Tibial nerve (tissue), 4 donors: ENCODE results near the gene IBA57. TPM values are rescaled to one million over a fixed set of nuclear protein-coding genes. Genes with fewer than 3 reads are reported as not detected.

Experiments
- DNase-seq, 2 donors: peaks; one replicate each; pipeline ENCODE4 v3.0.0-alpha.2; 2019; ENCODE audit warnings: low spot score in 2 of 2
- H3K27ac ChIP-seq, 4 donors: fragments of 200-600 bp; sonication (generic) in 3 of 4; one replicate each; pipeline ENCODE4 v1.5.1; 2017 to 2019; ENCODE audit warnings: mild to moderate bottlenecking in 1 of 4
- H3K27me3 ChIP-seq, 2 donors: fragments of 200-600 bp; sonication (generic) in 1 of 2; one replicate each; pipeline versions ENCODE4 v1.5.1 to v1.6.0; 2017 to 2019
- H3K36me3 ChIP-seq, 3 donors: fragments of 200-600 bp; sonication (generic); one replicate each; pipeline ENCODE4 v1.5.1; 2018 to 2019
- H3K4me1 ChIP-seq, 4 donors: fragments of 200-600 bp; sonication (generic) in 3 of 4; one replicate each; pipeline ENCODE4 v1.5.1; 2017 to 2019
- H3K4me3 ChIP-seq, 4 donors: fragments of 200-600 bp; sonication (generic) in 3 of 4; one replicate each; pipeline ENCODE4 v1.5.1; 2017 to 2019; ENCODE audit warnings: mild to moderate bottlenecking in 1 of 4, moderate library complexity in 1 of 4
- H3K9me3 ChIP-seq, 4 donors: fragments of 200-600 bp; sonication (generic) in 3 of 4; one replicate each; pipeline ENCODE4 v1.5.1; 2017 to 2019
- CTCF ChIP-seq, 5 experiments: fragments of 200-600 bp in 3 of 5; fragments of 450-650 bp in 2 of 5; sonication (generic) in 3 of 5; IDR thresholded peaks; one replicate each; pipeline ENCODE4 v1.5.1; 2016 to 2019; ENCODE audit warnings: antibody characterized with exemption in 5 of 5, mild to moderate bottlenecking in 3 of 5, moderate library complexity in 2 of 5
- EP300 ChIP-seq, 2 donors: sonication (generic); formaldehyde crosslinking; IDR thresholded peaks; one replicate each; pipeline ENCODE4 v1.6.1; 2017; ENCODE audit warnings: antibody characterized with exemption in 2 of 2, mild to moderate bottlenecking in 1 of 2
- POLR2A ChIP-seq, 2 donors: fragments of 450-650 bp; IDR thresholded peaks; one replicate each; pipeline ENCODE4 v1.6.1; 2017; ENCODE audit warnings: antibody characterized with exemption in 2 of 2, mild to moderate bottlenecking in 2 of 2, moderate library complexity in 2 of 2
- WGBS, 2 donors: methylation state at CpG; one replicate each; pipeline ENCODE4 v1.1.5; 2018; 5-methylcytosine and 5-hydroxymethylcytosine counted together
- total RNA-seq, 4 donors: library from RNA; depleted of rRNA; stranded (reverse); fragments of >200 nt; gene quantifications; one replicate each; pipeline ENCODE4 v1.1.0, GENCODE V29; 2016

The IBA57 gene
- total RNA-seq, 4 donors from 2014 or later, result 5.5 to 17.8 (median 9.2) TPM

- H3K9me3 ChIP-seq, result no peaks in the 10 kb centered on the region
- H3K4me1 ChIP-seq, result peaks cover 0 to 20% (median 6%) of the 10 kb centered on the region in 4 donors
- no peak for DNase-seq
- no peak overlapping the region for H3K27ac ChIP-seq
- no peaks in the 10 kb centered on the region for H3K36me3 ChIP-seq
- peaks cover 0 to 26% of the 10 kb centered on the region in 2 donors for H3K27me3 ChIP-seq
- TF ChIP-seq POLR2A (IDR thresholded peaks at IDR 0.05) (no peak), EP300 (IDR thresholded peaks at IDR 0.05) (no peak), CTCF (IDR thresholded peaks at IDR 0.05) (no peak)
- WGBS, 2 donors, result 86 to 87% methylated on average over 15 of the region's 16 CpGs
- no peak overlapping the region for H3K4me3 ChIP-seq
Observed at GRCh38 chr1:228210712-228211530, 45.3 kb downstream of the IBA57 start.

GRCh38 chr1:228211531-228212414, 46.2 kb downstream of the IBA57 start:
- Histone ChIP-seq H3K36me3 (no peaks in the 10 kb centered on the region), H3K9me3 (no peaks in the 10 kb centered on the region), H3K27ac (no peak overlapping the region), H3K4me3 (no peak overlapping the region), H3K4me1 (peaks cover 0 to 20% (median 6%) of the 10 kb centered on the region in 4 donors), H3K27me3 (peaks cover 0 to 26% of the 10 kb centered on the region in 2 donors)
- DNase-seq, result no peak
- TF ChIP-seq EP300 (IDR thresholded peaks at IDR 0.05) (no peak), POLR2A (IDR thresholded peaks at IDR 0.05) (no peak), CTCF (IDR thresholded peaks at IDR 0.05) (no peak)
- WGBS, 2 donors, result 61 to 82% methylated on average over 57 to 83 of the region's 96 CpGs

- Histone ChIP-seq H3K4me3 (peak overlapping the region in 3 of 4 donors; percentile 31 to 49 (median 47)), H3K36me3 (no peaks in the 10 kb centered on the region), H3K27ac (no peak overlapping the region), H3K27me3 (peaks cover 0 to 25% of the 10 kb centered on the region in 2 donors), H3K4me1 (peaks cover 0 to 20% (median 6%) of the 10 kb centered on the region in 4 donors), H3K9me3 (no peaks in the 10 kb centered on the region)
- whole genome bisulfite sequencing, 2 donors, result 5 to 27% methylated on average over 30 to 42 of the region's 66 CpGs
- no peak for DNase-seq
- TF ChIP-seq EP300 (IDR thresholded peaks at IDR 0.05) (no peak), POLR2A (IDR thresholded peaks at IDR 0.05) (no peak), CTCF (IDR thresholded peaks at IDR 0.05) (no peak)
Observed at GRCh38 chr1:228212415-228212965, 46.9 kb downstream of the IBA57 start.

- DNase-seq, result peak; percentile 65 to 66
- Histone ChIP-seq H3K27ac (peak overlapping the region in 1 of 4 donors; percentile 42), H3K27me3 (peaks cover 0 to 17% of the 10 kb centered on the region in 2 donors), H3K36me3 (no peaks in the 10 kb centered on the region), H3K4me3 (peak overlapping the region; percentile 31 to 49 (median 42)), H3K9me3 (no peaks in the 10 kb centered on the region), H3K4me1 (peaks cover 0 to 20% (median 6%) of the 10 kb centered on the region in 4 donors)
- 1% methylated on average over 46 of the region's 67 CpGs for WGBS, 2 donors
- TF ChIP-seq CTCF (IDR thresholded peaks at IDR 0.05) (peak; percentile 39 to 76 (median 61)), POLR2A (IDR thresholded peaks at IDR 0.05) (no peak), EP300 (IDR thresholded peaks at IDR 0.05) (peak in 1 of 2 donors; percentile 43)
Observed at GRCh38 chr1:228212966-228213844, 47.6 kb downstream of the IBA57 start.
